Nephron (organoid): ENCODE results near the gene KRTAP3-2.

Experiments
- H3K27ac Mint-ChIP-seq, 3 experiments: 2 replicates each; pipeline ENCODE4 v1.8.0; 2020; ENCODE audit warnings: mixed read lengths in 3 of 3, mild to moderate bottlenecking in 2 of 3, moderate library complexity in 1 of 3
- H3K27me3 Mint-ChIP-seq: 2 replicates; pipeline ENCODE4 v1.8.0; 2021; ENCODE audit warnings: low read depth, mild to moderate bottlenecking, moderate library complexity, mixed read lengths
- H3K36me3 Mint-ChIP-seq: 2 replicates; pipeline ENCODE4 v1.8.0; 2020; ENCODE audit warnings: low read depth, mixed read lengths
- H3K4me1 Mint-ChIP-seq: 2 replicates; pipeline ENCODE4 v1.8.0; 2020; ENCODE audit warnings: mixed read lengths
- H3K4me3 Mint-ChIP-seq, 3 experiments: 2 replicates each; pipeline ENCODE4 v1.8.0; 2020; ENCODE audit warnings: mild to moderate bottlenecking in 3 of 3, mixed read lengths in 3 of 3, moderate library complexity in 2 of 3
- H3K9me3 Mint-ChIP-seq: 2 replicates; pipeline ENCODE4 v1.8.0; 2020; ENCODE audit warnings: mixed read lengths
- TF ChIP-seq, protein P1 (sequence below), 3 experiments: fragments of 200-600 bp; sonication (generic); IDR thresholded peaks; one replicate each; pipeline ENCODE4 v1.5.0; 2021; ENCODE audit warnings: antibody characterized with exemption in 3 of 3; ENCODE audit not compliant: unreplicated experiment in 3 of 3

KRTAP3-2 gene

DNA sequence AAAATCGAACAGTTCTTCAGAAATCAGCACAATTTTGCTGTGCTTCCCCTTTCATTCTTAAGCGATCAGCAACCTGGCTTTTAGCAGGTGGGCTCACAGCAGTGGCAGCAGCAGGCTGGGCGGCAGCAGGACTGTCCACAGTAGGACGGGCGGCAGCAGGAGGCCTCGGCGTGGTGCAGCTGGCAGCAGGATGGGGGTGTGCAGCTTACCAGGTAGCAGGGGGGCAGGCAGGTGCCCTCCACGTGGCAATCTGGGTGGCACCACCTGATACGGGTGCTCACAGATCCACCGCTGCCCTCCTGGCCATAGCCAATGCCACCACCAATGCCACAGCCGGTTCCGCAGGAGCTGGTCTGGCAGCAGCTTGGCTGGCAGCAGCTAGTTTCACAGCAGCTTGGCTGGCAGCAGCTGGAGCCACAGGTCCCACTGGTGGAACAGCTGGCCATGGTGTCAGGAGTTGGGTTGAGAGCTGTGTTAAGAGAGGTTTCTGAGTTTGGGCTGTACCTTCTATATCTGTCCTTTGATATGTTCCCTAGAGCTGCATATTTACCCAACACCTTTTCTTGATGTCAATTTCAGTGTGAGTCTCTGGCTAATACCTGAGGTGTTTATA is 30.0 kb upstream of the KRTAP3-2 start, which contains the start of gene KRTAP1-4:
TSS of gene KRTAP1-4 (minus strand) at position 563 of the 613 bp plus-strand sequence. CDS start at position 446, 117 bp downstream.
- Mint-ChIP-seq H3K36me3 (no peaks in the 10 kb centered on the region), H3K27ac (no peak within 1 kb of the TSS), H3K27me3 (no peaks in the 10 kb centered on the region), H3K4me3 (no peak within 1 kb of the TSS), H3K4me1 (no peaks in the 10 kb centered on the region), H3K9me3 (no peaks in the 10 kb centered on the region)
- TF ChIP-seq, protein P1, sequence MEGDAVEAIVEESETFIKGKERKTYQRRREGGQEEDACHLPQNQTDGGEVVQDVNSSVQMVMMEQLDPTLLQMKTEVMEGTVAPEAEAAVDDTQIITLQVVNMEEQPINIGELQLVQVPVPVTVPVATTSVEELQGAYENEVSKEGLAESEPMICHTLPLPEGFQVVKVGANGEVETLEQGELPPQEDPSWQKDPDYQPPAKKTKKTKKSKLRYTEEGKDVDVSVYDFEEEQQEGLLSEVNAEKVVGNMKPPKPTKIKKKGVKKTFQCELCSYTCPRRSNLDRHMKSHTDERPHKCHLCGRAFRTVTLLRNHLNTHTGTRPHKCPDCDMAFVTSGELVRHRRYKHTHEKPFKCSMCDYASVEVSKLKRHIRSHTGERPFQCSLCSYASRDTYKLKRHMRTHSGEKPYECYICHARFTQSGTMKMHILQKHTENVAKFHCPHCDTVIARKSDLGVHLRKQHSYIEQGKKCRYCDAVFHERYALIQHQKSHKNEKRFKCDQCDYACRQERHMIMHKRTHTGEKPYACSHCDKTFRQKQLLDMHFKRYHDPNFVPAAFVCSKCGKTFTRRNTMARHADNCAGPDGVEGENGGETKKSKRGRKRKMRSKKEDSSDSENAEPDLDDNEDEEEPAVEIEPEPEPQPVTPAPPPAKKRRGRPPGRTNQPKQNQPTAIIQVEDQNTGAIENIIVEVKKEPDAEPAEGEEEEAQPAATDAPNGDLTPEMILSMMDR (IDR thresholded peaks at IDR 0.05; ENCODE audit: unreplicated experiment in 3 of 3): no peak

DNA sequence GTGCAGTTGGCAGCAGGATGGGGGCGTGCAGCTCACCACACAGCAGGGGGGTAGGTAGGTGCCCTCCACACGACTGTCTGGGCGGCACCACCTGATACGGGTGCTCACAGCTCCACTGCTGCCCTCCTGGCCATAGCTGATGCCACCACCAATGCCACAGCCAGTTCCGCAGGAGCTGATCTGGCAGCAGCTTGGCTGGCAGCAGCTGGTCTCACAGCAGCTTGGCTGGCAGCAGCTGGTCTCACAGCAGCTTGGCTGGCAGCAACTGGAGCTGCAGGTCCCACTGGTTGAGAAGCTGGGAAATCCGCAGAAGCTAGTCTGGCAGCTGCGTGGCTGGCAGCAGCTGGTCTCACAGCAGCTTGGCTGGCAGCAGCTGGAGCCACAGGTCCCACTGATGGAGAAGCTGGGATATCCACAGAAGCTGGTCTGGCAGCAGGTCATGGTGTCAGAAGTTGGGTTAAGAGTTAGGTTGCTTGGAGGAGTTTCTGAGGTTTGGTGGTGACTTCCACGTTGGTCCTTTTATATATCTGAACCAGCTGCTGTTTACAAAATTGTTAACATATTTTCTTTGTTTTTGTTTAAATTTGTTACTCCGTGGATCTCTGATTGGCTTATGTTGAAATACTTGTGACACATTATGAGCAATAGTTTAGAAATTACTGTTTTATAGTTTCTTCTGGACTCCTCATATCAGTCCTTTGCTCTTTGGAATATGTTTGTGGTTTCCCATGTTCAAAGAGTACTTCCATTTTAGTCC is 27.2 kb upstream of the KRTAP3-2 start, which contains the start of gene KRTAP1-5:
TSS of gene KRTAP1-5 (minus strand) at position 494 of the 757 bp plus-strand sequence. CDS start at position 441, 53 bp downstream.
- no peaks in the 10 kb centered on the region for H3K36me3 Mint-ChIP-seq
- H3K27me3 Mint-ChIP-seq: no peaks in the 10 kb centered on the region
- H3K9me3 Mint-ChIP-seq: peaks cover 4% of the 10 kb centered on the region
- TF ChIP-seq, protein P1 (IDR thresholded peaks at IDR 0.05; ENCODE audit: unreplicated experiment in 3 of 3): no peak
- no peak within 1 kb of the TSS for H3K27ac Mint-ChIP-seq
- H3K4me1 Mint-ChIP-seq: no peaks in the 10 kb centered on the region
- no peak within 1 kb of the TSS for H3K4me3 Mint-ChIP-seq

DNA sequence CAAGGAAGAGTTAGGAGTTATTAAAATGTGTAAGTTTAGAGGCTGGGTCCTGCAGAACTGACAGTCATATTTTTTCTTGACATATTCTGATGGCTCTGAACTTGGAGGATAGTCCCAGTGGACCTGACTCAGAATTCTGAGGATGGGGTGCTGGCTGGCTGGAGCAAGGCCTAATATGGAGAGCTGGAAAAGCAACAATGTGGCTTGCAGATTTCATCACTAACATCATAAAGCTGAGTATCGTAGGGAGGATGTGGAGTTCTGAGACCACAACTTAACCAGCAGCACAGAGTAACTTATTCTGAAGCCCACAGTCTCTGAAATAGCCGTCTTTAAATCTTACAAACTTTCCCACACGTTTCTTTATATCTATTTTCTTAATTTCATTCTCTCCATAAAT is 25.0 kb upstream of the KRTAP3-2 start:
- peaks cover 8% of the 10 kb centered on the region for H3K9me3 Mint-ChIP-seq
- H3K27ac Mint-ChIP-seq: peak overlapping the region in 1 of 3 experiments; percentile 40
- no peaks in the 10 kb centered on the region for H3K36me3 Mint-ChIP-seq
- H3K4me1 Mint-ChIP-seq: no peaks in the 10 kb centered on the region
- H3K27me3 Mint-ChIP-seq: no peaks in the 10 kb centered on the region
- no peak overlapping the region for H3K4me3 Mint-ChIP-seq
- TF ChIP-seq, protein P1 (IDR thresholded peaks at IDR 0.05; ENCODE audit: unreplicated experiment in 3 of 3): no peak

DNA sequence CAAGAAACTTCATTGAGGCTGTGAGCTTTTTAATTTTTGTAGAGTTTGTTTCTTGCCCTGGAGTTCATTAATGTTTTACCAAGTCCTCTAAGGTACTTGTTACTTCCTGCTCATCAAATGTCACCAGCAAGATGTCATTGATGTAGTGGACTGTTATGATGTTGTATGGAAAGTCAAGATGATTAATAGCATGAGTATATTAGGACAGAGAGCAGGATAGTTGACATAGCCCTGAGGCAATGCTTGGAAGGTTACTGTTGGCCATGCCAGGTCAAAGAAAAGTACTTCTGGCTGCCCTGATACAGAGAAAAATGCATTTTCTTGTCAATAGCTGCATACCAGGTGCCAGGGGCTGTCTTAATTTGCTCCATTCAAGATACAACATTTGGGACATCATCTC is 20.6 kb upstream of the KRTAP3-2 start:
- H3K27ac Mint-ChIP-seq: no peak overlapping the region
- TF ChIP-seq, protein P1 (IDR thresholded peaks at IDR 0.05; ENCODE audit: unreplicated experiment in 3 of 3): no peak
- H3K36me3 Mint-ChIP-seq: no peaks in the 10 kb centered on the region
- H3K9me3 Mint-ChIP-seq: peaks cover 10% of the 10 kb centered on the region
- no peaks in the 10 kb centered on the region for H3K4me1 Mint-ChIP-seq
- no peaks in the 10 kb centered on the region for H3K27me3 Mint-ChIP-seq
- no peak overlapping the region for H3K4me3 Mint-ChIP-seq

DNA sequence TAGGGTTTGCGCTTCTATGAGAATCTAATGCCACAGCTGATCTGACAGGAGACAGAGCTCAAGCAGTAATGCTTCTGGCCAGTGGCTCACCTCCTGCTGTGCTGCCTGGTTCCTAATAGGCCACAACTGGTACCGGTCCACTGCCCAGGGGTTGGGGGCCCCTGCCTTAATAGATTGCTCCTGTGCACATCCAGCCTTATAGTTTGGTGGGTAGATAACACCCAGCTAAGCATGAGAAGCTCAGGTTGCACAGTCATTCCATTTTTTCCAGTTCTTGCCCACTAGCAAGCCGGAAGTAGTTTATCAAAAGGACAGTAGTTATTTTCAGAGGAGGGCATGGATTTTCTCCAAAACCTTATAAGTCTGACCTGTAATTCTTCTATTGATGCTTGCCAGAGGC is 19.7 kb upstream of the KRTAP3-2 start:
- no peak overlapping the region for H3K27ac Mint-ChIP-seq
- no peaks in the 10 kb centered on the region for H3K4me1 Mint-ChIP-seq
- no peak overlapping the region for H3K4me3 Mint-ChIP-seq
- TF ChIP-seq, protein P1 (IDR thresholded peaks at IDR 0.05; ENCODE audit: unreplicated experiment in 3 of 3): no peak
- H3K27me3 Mint-ChIP-seq: no peaks in the 10 kb centered on the region
- peaks cover 10% of the 10 kb centered on the region for H3K9me3 Mint-ChIP-seq
- H3K36me3 Mint-ChIP-seq: no peaks in the 10 kb centered on the region
